Subcutaneous abdominal adipose tissue (tissue), 5 donors: ENCODE measurements around the gene SAPCD2.

ENCODE experiments used
- H3K27ac ChIP-seq: one replicate; pipeline ENCODE4 v1.7.0; 2013; ENCODE audit warnings: low read depth, mild to moderate bottlenecking, inconsistent platforms, low read length, moderate library complexity
- H3K27me3 ChIP-seq, 5 donors: one replicate each; pipeline ENCODE4 v1.7.0; 2013; ENCODE audit warnings: low read length in 5 of 5, inconsistent platforms in 1 of 5; ENCODE audit not compliant: control insufficient read depth in 5 of 5, insufficient read depth in 4 of 5
- H3K36me3 ChIP-seq, 5 donors: one replicate each; pipeline ENCODE4 v1.7.0; 2013; ENCODE audit warnings: low read length in 5 of 5; ENCODE audit not compliant: control insufficient read depth in 5 of 5, insufficient read depth in 5 of 5
- H3K4me1 ChIP-seq, 5 donors: one replicate each; pipeline ENCODE4 v1.7.0; 2013; ENCODE audit warnings: low read length in 5 of 5, mild to moderate bottlenecking in 3 of 5, moderate library complexity in 1 of 5; ENCODE audit not compliant: control insufficient read depth in 5 of 5, insufficient read depth in 5 of 5
- H3K4me3 ChIP-seq, 5 donors: one replicate each; pipeline ENCODE4 v1.7.0; 2013; ENCODE audit warnings: low read length in 5 of 5, low read depth in 1 of 5
- H3K9ac ChIP-seq, 5 donors: one replicate each; pipeline ENCODE4 v1.7.0; 2013; ENCODE audit warnings: low read length in 5 of 5, mild to moderate bottlenecking in 4 of 5, moderate library complexity in 3 of 5
- H3K9me3 ChIP-seq, 5 donors: one replicate each; pipeline ENCODE4 v1.7.0; 2013; ENCODE audit warnings: low read length in 5 of 5; ENCODE audit not compliant: control insufficient read depth in 5 of 5
- donor health status: healthy.
- donor health status: healthy.
- donor health status: healthy.
- donor health status: healthy.
- donor health status: healthy.

The SAPCD2 gene

DNA sequence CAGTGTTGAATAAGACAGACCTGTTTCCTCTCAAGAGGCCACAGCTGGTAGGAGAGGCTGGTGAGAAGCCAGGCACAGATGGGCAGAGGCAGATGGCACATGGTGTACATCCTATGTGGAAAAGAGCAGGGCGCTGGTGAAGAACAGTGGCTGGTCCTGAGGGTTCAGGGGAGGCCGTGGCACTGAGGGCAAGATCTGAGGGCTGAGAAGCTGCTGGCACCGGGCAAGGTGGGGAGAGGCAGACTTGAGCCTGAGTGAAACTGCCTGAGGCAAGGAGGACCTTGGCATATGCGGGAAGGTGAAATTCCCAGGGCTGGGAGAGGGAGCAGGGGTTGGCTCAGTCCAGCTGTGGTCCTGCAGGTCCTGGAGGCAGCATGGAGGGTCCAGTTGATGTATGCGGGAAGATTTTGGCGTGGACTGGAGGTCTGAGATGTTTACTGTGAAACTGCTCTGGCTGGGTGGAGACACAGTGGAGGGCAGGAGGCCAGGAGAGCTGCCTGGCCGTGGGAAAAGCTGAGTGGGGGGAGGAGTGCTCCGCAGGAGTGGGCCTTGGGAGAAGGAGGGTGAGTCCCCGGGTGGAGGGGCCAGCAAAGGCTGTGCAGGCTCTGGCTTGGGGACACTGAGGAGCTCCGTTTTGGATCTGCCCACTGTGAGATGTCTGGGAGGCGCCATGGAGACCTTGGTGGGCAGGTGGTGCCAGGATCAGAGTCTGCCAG, 19.0 kb upstream of the SAPCD2 start:
- H3K9ac ChIP-seq, result peak overlapping the region in 1 of 5 donors; percentile 1
- H3K4me1 ChIP-seq, result peaks cover 2 to 26% (median 21%) of the 10 kb centered on the region in 5 donors
- peaks cover 0 to 40% (median 27%) of the 10 kb centered on the region in 5 donors for H3K36me3 ChIP-seq
- no peak overlapping the region for H3K27ac ChIP-seq
- H3K4me3 ChIP-seq, result no peak overlapping the region
- no peaks in the 10 kb centered on the region for H3K9me3 ChIP-seq
- no peaks in the 10 kb centered on the region for H3K27me3 ChIP-seq

DNA sequence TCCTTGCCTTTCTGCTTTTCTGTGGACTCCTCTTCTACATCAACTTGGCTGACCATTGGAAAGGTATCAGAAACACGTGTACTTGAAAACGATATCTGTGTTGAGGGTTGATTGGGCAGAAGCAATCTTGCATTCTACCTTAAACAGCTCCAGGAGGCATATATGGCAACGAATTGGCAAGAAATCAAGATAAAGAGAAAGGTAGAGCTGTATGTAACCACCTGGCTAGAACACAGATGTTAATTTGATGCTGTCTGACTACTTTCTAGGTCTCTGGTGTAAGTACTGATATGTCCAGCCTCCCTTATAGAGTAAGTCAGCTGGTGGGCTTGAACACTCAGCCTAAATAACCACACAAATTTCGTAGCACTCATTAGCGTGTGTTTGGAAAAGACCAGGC, 17.8 kb upstream of the SAPCD2 start:
- Histone ChIP-seq H3K9ac (peak overlapping the region in 1 of 5 donors; percentile 87), H3K9me3 (no peaks in the 10 kb centered on the region)

DNA sequence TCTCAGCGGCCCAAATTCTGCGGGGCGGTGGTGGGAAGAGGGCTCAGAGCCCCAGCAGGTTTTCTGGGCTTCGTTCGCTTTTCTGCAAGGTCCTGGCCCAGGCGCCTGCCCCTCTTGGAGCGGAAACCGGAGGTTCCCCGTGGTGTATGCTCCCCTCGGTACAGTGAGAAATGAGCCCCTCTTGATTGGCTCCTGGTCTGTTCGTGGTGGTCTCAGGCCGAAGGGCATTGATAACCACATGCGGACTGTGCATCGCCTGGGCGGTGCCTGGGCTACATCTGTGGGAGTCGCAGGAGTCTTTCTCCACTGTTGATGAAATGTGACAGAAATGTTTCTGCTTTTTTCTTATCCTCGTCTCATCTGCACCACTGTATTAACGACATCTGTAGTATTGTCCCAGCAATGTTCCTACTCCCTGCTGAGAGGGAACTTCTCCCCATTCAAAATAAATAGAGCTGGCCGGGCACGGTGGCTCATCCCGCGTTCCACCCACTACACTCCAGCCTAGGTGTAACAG, 17.1 kb upstream of the SAPCD2 start:
- H3K4me1 ChIP-seq, result peaks cover 2 to 32% (median 27%) of the 10 kb centered on the region in 5 donors
- H3K27me3 ChIP-seq, result no peaks in the 10 kb centered on the region
- peak overlapping the region; percentile 63 to 87 (median 77) for H3K9ac ChIP-seq
- peak overlapping the region; percentile 72 to 78 (median 77) for H3K4me3 ChIP-seq
- no peaks in the 10 kb centered on the region for H3K9me3 ChIP-seq
- peak overlapping the region; percentile 72 for H3K27ac ChIP-seq
- peaks cover 0 to 44% (median 27%) of the 10 kb centered on the region in 5 donors for H3K36me3 ChIP-seq

More for the DNA sequence above, 17.8 kb upstream of the SAPCD2 start:
- Histone ChIP-seq H3K4me3 (no peak overlapping the region), H3K4me1 (peaks cover 2 to 32% (median 24%) of the 10 kb centered on the region in 5 donors), H3K27me3 (no peaks in the 10 kb centered on the region), H3K36me3 (peaks cover 0 to 42% (median 26%) of the 10 kb centered on the region in 5 donors), H3K27ac (no peak overlapping the region)

DNA sequence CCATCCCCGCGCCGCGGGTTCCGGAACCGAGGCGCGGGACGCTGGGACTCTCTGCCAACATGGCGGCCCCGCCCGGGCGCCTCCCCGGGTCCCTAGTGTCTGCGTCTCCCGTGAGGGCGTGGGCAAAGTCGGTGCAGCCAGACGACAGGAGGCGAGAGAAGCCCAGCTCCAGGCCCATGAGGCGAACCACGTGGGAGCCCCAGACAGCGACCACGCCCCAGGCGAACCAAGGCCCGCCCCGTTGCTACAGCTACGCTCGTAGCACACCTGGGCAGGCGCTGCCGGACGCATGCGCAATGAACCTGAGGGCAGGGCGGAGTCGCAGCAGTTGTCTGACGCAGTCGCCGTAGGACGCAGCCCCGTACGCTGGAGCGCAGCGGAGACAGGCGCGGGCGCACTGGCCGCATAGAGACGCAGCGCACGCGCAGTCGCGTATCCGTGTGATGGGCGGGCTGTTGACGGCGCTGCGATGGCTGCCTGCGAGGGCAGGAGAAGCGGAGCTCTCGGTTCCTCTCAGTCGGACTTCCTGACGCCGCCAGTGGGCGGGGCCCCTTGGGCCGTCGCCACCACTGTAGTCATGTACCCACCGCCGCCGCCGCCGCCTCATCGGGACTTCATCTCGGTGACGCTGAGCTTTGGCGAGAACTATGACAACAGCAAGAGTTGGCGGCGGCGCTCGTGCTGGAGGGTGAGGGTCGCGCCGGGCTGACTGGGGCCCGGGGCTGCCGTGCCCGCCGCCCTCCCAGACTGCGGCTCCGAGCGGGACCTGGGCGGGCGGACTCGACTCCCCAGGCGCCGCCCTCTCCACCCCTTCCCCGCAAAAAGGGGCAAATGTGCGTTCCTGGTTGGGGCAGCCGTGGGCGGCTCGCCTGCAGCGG, 16.4 kb upstream of the SAPCD2 start, which contains the start of gene MAN1B1:
Gene MAN1B1, plus strand, starts transcription at position 455 of the 878 bp plus-strand sequence. Its CDS starts 15 bp downstream, at position 470.
- peaks cover 2 to 32% (median 27%) of the 10 kb centered on the region in 5 donors for H3K4me1 ChIP-seq
- peaks cover 0 to 44% (median 30%) of the 10 kb centered on the region in 5 donors for H3K36me3 ChIP-seq
- H3K27me3 ChIP-seq, result no peaks in the 10 kb centered on the region
- no peaks in the 10 kb centered on the region for H3K9me3 ChIP-seq
- H3K4me3 ChIP-seq, result peak within 1 kb of the TSS; percentile 72 to 78 (median 77)
- H3K27ac ChIP-seq, result peak within 1 kb of the TSS; percentile 72
- peak within 1 kb of the TSS; percentile 63 to 87 (median 77) for H3K9ac ChIP-seq

DNA sequence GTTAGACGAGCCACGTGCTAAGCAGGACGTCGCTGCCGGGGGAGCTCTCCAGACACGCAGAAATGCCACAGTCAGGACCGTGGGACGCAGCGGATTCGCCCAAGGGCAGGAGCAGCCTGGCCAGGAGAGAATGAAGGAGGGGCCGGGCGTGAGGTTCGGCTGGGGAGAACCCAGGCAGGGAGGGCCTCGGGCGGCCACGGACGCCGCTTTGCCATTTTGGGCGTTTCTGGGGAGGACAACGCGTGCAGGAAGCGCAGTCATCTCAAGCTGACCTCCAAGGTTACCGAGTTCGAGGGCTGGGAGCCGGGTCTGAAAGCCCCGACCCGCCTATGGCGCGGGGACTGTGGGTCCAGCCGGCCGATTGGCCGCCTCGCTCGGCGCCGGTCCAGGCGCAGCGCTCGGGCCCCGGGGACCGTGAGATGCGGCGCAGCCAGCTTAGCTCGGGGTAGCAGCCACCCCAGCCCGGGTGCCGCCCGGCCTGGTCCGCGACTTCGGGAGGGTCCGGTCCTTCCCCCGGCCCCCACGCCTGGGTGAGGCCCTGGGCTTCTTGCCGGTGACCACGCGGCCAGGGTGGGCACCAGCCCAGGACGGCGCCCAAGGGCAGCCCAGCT, 15.7 kb upstream of the SAPCD2 start:
- Histone ChIP-seq H3K4me3 (peak overlapping the region; percentile 48 to 78 (median 75)), H3K4me1 (peaks cover 2 to 32% (median 27%) of the 10 kb centered on the region in 5 donors), H3K27ac (peak overlapping the region; percentile 72), H3K9ac (peak overlapping the region in 4 of 5 donors; percentile 26 to 85 (median 70)), H3K9me3 (no peaks in the 10 kb centered on the region), H3K36me3 (peaks cover 0 to 43% (median 31%) of the 10 kb centered on the region in 5 donors), H3K27me3 (no peaks in the 10 kb centered on the region)

DNA sequence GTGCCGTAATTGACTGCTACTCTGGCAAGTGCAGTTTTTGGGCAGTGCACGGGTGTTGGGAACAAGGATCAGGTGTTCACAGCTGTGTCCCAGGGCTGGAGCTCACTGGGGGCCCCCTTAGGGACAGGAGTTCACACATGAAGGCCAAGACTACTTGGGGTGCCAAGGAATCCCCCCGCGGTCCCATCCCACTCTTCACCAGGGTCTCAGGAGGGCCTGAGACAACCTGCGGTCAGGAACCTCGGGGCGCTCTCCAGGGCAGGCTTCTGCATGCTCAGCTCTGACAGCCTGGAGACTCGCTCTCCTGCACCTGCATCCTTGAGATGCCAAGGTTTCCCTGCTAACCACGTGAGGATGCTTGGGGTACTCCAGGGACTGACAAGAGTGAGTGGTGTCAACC, 14.2 kb upstream of the SAPCD2 start:
- Histone ChIP-seq H3K4me3 (no peak overlapping the region), H3K9me3 (no peaks in the 10 kb centered on the region), H3K36me3 (peaks cover 0 to 45% (median 36%) of the 10 kb centered on the region in 5 donors), H3K4me1 (peaks cover 2 to 34% (median 27%) of the 10 kb centered on the region in 5 donors), H3K27ac (peak overlapping the region; percentile 37), H3K27me3 (no peaks in the 10 kb centered on the region), H3K9ac (no peak overlapping the region)

DNA sequence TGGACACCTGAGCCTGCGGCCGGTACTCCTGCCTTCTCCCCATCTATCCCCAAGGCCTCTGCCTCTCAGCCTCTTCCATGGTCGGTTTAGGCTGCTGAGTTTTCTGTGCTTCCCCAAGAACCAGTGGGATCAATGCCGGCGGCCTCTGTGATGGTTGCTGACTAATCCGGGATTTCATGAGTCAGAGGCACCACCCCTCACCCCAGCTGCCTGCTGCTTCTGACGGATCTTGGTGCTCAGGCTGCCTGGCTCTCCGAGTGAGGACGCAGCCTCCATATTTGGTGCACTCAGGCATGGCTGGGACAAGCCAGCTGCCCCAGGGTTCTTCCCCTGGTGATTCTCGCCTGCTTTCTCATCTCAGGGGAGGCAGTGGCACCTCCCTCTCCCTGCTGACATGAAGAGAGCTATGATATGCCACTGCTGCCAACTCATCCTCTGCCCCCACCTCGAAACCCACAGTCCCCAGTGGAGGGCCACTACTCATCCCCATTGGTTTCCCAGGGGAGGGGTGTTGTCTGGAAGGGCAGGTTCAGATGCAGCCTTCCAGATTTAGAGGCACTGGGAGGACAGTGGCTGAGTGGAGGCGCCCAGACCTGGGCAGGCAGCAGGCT, 13.1 kb upstream of the SAPCD2 start:
- Histone ChIP-seq H3K4me3 (no peak overlapping the region), H3K36me3 (peaks cover 0 to 43% (median 34%) of the 10 kb centered on the region in 5 donors), H3K27me3 (no peaks in the 10 kb centered on the region), H3K4me1 (peaks cover 2 to 41% (median 29%) of the 10 kb centered on the region in 5 donors), H3K9me3 (no peaks in the 10 kb centered on the region), H3K27ac (peak overlapping the region; percentile 37), H3K9ac (peak overlapping the region in 1 of 5 donors; percentile 41)

DNA sequence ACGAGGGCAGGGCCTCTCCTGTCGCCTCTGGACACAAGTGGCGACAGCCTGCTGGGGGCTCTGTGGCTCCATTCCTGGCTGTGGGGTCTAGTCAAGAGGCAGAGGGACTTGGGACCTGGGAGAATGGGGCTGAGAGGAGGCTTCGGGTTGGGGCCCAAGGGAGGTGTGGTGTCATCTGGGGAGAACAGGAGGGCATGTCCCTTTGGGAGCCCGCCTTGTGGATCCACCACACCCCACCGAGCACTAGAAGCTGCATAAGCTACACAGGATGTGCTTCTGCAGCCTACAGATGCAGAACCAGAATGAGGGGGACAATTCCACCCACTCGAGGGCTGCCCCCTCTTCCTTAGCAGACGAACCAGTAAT, 12.6 kb upstream of the SAPCD2 start:
- Histone ChIP-seq H3K4me3 (no peak overlapping the region), H3K36me3 (peaks cover 0 to 43% (median 34%) of the 10 kb centered on the region in 5 donors), H3K4me1 (peaks cover 2 to 45% (median 35%) of the 10 kb centered on the region in 5 donors), H3K27me3 (no peaks in the 10 kb centered on the region), H3K27ac (peak overlapping the region; percentile 30), H3K9me3 (no peaks in the 10 kb centered on the region), H3K9ac (no peak overlapping the region)

DNA sequence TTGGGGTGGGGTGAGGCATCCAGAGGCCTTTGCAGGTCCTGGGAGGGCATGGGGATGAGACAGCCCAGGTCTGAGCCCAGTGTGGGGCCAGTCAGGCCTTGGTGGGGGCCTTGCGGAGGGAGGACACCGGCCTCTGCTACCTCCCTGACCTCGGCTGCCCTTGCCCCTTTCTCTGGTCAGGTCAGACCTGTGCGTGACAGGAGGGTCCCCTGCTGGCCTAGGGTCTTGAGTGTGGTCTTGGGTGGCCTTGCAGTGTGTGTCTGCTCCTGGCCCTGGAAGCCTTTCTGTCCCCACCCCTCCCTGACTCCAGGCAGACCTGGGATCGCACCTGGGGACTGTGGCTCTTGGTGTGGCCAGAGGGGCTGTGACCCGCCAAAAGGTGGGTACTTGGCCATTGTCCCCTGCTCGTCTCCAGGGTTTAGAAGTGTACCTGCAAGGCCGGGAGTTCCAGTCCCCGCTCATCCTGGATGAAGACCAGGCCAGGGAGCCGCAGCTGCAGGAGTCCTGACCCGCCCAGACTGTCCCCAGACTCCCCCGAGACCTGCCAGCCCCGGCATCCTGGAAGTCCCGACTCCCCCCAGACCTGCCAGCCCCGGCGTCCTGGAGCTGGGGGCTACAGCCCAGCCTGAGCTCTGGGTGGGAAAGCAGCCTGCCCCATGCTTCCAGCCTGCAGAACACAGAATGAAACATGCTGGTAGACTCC, 12.0 kb upstream of the SAPCD2 start:
- Histone ChIP-seq H3K9ac (no peak overlapping the region), H3K27ac (peak overlapping the region; percentile 30), H3K27me3 (no peaks in the 10 kb centered on the region), H3K4me3 (no peak overlapping the region), H3K4me1 (peaks cover under 1 to 43% (median 32%) of the 10 kb centered on the region in 5 donors), H3K36me3 (peaks cover 0 to 43% (median 34%) of the 10 kb centered on the region in 5 donors), H3K9me3 (no peaks in the 10 kb centered on the region)
